Panc1 (cell line): ENCODE data around the gene CGNL1. TPM values are rescaled to one million over a fixed set of nuclear protein-coding genes. Genes with fewer than 3 reads are reported as not detected.

ENCODE experiments used
- ATAC-seq: fragments of 200-7000 bp; cut with Tn5 transposase; 2 replicates; pipeline ENCODE4 v1.9.1; 2020; ENCODE audit warnings: mild to moderate bottlenecking, moderate library complexity
- BruUV-seq: library from RNA; stranded (reverse); fragments of 400-500 nt; replicated peaks from 2 replicates; lab custom pipeline; 2021; lab: Mats Ljungman, UMichigan
- CTCF ChIA-PET: fragments of 300-600 bp; sonication (Branson Sonifier 250); formaldehyde crosslinking; loops from one replicate; lab custom pipeline; 2022; ENCODE audit warnings: antibody characterized with exemption; lab: Charles Lee
- POLR2A ChIA-PET: fragments of 300-600 bp; sonication (Branson Sonifier 250); formaldehyde crosslinking; loops from one replicate; lab custom pipeline; 2022; ENCODE audit warnings: antibody characterized with exemption; lab: Charles Lee
- DNase-seq: peaks from one replicate; pipeline ENCODE4 v3.0.0-alpha.2; 2010; ENCODE audit warnings: low read depth, low spot score
- H3K27ac ChIP-seq: 2 replicates; pipeline ENCODE4 v1.5.1; 2011; ENCODE audit warnings: mild to moderate bottlenecking, low read length, inconsistent platforms
- H3K27me3 ChIP-seq: fragments of 200-500 bp; sonication (Bioruptor generic); 2 replicates; pipeline ENCODE4 v1.6.0; 2014; ENCODE audit warnings: low read length, inconsistent platforms; ENCODE audit not compliant: control insufficient read depth, insufficient read depth
- H3K36me3 ChIP-seq: fragments of 200-500 bp; sonication (Bioruptor generic); 2 replicates; pipeline ENCODE4 v1.5.1; 2014; ENCODE audit warnings: inconsistent platforms, mild to moderate bottlenecking, low read length, moderate library complexity; ENCODE audit not compliant: control insufficient read depth, insufficient read depth
- H3K4me1 ChIP-seq: 2 replicates; pipeline ENCODE4 v1.5.1; 2011; ENCODE audit warnings: inconsistent platforms, mild to moderate bottlenecking, low read length, moderate library complexity; ENCODE audit not compliant: control insufficient read depth, insufficient read depth
- H3K4me3 ChIP-seq, 2 experiments: 2 replicates each; pipeline ENCODE4 v1.5.1; 2011 to 2012; ENCODE audit warnings: low read depth in 2 of 2, low read length in 2 of 2, mild to moderate bottlenecking in 2 of 2, inconsistent platforms in 1 of 2, moderate library complexity in 1 of 2
- H3K9me3 ChIP-seq: fragments of 200-500 bp; sonication (Bioruptor generic); 2 replicates; pipeline ENCODE4 v1.5.1; 2014; ENCODE audit warnings: low read depth, mild to moderate bottlenecking, inconsistent platforms, low read length, moderate library complexity; ENCODE audit not compliant: control insufficient read depth, insufficient read depth
- POLR2AphosphoS5 ChIP-seq: IDR thresholded peaks from 2 replicates; pipeline ENCODE4 v1.6.1; 2012; ENCODE audit warnings: mild to moderate bottlenecking, low read depth, low read length, moderate library complexity
- REST ChIP-seq, 2 experiments: IDR thresholded peaks; 2 replicates each; pipeline ENCODE4 v1.6.1; 2011 to 2012; ENCODE audit warnings: low read depth in 2 of 2, control low read depth in 1 of 2, low read length in 1 of 2, mild to moderate bottlenecking in 1 of 2, moderate library complexity in 1 of 2; ENCODE audit not compliant: insufficient read depth in 1 of 2
- SIN3A ChIP-seq: IDR thresholded peaks from 2 replicates; pipeline ENCODE4 v1.6.1; 2012; ENCODE audit warnings: low read depth, mild to moderate bottlenecking, low read length, moderate library complexity, borderline replicate concordance; ENCODE audit not compliant: insufficient read depth
- TCF7L2 ChIP-seq: IDR thresholded peaks from 2 replicates; pipeline ENCODE4 v1.6.1; 2011; ENCODE audit warnings: mild to moderate bottlenecking, low read depth, low read length, inconsistent platforms
- in situ Hi-C: cut with HindIII; loops from 2 replicates; pipeline ENCODE4 v1.10.0; 2016; ENCODE audit warnings: low sequenced_read_pairs, low pct_unique_long_range_greater_than_20kb
- intact Hi-C: fragments of 100-400 bp; cut with micrococcal nuclease; formaldehyde crosslinking; loops from one replicate; pipeline ENCODE4 v1.10.0; 2022; ENCODE audit not compliant: unreplicated experiment
- total RNA-seq: library from RNA; stranded (reverse); gene quantifications from one replicate; pipeline ENCODE4 v1.2.1, GENCODE V29; 2021; ENCODE audit not compliant: unreplicated experiment
- TF ChIP-seq, protein P1 (sequence below): fragments of 450-650 bp; IDR thresholded peaks from 2 replicates; pipeline ENCODE4 v1.5.1; 2017; ENCODE audit warnings: mild to moderate bottlenecking

CGNL1 gene
- total RNA-seq, 1 experiment from 2014 or later = 3.5 TPM

GRCh38 chr15:57548835-57549234, 172.5 kb downstream of the CGNL1 start:
- intact Hi-C loops = no loop called here
- DNase-seq (no peak), ATAC-seq (no peak)
- H3K27me3 ChIP-seq = no peaks in the 10 kb centered on the region
- H3K4me1 ChIP-seq = peaks cover 13% of the 10 kb centered on the region
- H3K9me3 ChIP-seq = no peaks in the 10 kb centered on the region
- H3K27ac ChIP-seq = no peak overlapping the region; the same call in 1 of the 2 replicates
- TF ChIP-seq REST (IDR thresholded peaks at IDR 0.05; ENCODE audit: insufficient read depth in 1 of 2, low read depth in 2 of 2, low read length in 1 of 2) (no peak), SIN3A (no peak), POLR2AphosphoS5 (no peak), TCF7L2 (no peak)
- TF ChIP-seq, protein P1, sequence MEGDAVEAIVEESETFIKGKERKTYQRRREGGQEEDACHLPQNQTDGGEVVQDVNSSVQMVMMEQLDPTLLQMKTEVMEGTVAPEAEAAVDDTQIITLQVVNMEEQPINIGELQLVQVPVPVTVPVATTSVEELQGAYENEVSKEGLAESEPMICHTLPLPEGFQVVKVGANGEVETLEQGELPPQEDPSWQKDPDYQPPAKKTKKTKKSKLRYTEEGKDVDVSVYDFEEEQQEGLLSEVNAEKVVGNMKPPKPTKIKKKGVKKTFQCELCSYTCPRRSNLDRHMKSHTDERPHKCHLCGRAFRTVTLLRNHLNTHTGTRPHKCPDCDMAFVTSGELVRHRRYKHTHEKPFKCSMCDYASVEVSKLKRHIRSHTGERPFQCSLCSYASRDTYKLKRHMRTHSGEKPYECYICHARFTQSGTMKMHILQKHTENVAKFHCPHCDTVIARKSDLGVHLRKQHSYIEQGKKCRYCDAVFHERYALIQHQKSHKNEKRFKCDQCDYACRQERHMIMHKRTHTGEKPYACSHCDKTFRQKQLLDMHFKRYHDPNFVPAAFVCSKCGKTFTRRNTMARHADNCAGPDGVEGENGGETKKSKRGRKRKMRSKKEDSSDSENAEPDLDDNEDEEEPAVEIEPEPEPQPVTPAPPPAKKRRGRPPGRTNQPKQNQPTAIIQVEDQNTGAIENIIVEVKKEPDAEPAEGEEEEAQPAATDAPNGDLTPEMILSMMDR = no peak
- no peak overlapping the region for H3K4me3 ChIP-seq
- ChIA-PET CTCF (interaction anchor here (0.6 kb wide), 1 partner anchor 11 kb away, joined by 10 read pairs; no protein-coding TSS in a partner anchor), POLR2A (no interaction called here)
- in situ Hi-C loops = no loop called here
- BruUV-seq = TSS peak; percentile 96
- H3K36me3 ChIP-seq = no peaks in the 10 kb centered on the region

DNA sequence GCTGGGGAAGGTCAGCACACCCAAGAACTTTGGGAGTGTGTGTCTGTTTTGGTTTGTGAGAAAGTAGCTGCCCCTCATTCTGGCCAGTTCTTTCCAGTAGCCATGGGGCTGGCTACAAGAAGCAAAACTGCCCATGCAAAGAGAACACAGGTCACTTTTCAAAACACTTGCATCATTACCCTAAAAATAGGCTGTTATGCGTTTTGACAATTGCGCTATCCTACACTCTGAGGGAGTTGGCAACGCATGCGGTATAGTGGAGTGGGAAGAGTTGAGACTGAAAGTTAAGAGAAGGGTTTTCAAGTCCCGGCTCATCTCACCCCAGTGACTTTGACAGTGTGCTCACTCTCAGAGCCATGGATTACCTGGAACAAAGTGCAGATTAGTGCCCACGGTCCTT, 173.6 kb downstream of the CGNL1 start:
- BruUV-seq = no TSS peak
- TF ChIP-seq REST (IDR thresholded peaks at IDR 0.05; ENCODE audit: insufficient read depth in 1 of 2, low read depth in 2 of 2, low read length in 1 of 2) (no peak), POLR2AphosphoS5 (no peak)
- Histone ChIP-seq H3K9me3 (no peaks in the 10 kb centered on the region), H3K4me1 (peaks cover 13% of the 10 kb centered on the region), H3K36me3 (no peaks in the 10 kb centered on the region), H3K4me3 (no peak overlapping the region), H3K27ac (0 out of 2 replicates have a peak overlapping the region, but pooled peaks have one; percentile 17), H3K27me3 (no peaks in the 10 kb centered on the region)
- POLR2A ChIA-PET = no interaction called here
- no peak for ATAC-seq
- intact Hi-C loops = no loop called here
- in situ Hi-C loops = no loop called here
- DNase-seq = no peak
- CTCF ChIA-PET = interaction anchor here (0.5 kb wide), 1 partner anchor 108 kb away, joined by 3 read pairs; no protein-coding TSS in a partner anchor
